NCI-H1694 (cell line): ENCODE measurements around the gene VAV2.

Experiments
- DNase-seq: peaks from one replicate; lab custom pipeline; 2025; lab: John Stamatoyannopoulos, UW

Gene VAV2

DNA sequence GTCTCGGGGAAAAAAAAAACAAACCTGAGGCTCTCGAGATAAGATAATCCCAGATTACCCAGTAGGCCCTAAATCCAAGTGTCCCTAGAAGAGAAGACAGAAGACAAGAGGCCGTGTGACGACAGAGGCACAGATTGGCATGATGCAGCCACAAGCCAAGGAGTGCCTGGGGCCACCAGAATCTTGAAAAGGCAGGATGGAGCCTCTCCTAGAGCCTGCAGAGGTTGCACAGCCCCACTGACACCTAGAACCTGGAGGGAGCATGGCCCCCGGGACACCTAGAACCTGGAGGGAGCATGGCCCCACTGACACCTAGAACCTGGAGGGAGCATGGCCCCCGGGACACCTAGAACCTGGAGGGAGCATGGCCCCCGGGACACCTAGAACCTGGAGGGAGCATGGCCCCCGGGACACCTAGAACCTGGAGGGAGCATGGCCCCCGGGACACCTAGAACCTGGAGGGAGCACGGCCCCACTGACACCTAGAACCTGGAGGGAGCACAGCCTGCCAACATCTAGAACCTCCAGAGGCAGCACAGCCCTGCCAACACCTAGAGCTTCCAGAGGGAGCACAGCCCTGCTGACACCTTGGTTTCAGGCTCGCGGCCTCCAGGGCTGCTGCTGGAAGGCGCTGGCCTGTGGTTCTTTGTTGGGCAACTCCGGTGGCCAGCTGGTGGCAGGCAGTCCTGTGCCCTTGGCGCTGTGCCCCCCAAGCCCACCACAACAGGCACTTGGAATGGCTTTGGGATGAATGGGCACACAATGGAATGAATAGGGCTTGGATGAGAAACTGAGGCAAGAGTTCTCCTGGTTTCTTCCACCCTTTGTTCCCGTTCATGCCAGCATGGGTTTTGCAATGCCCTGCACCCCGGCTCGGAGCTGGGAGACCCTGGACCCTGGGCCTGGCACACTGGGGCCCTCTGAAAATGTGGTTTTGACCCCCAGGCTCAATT is 39.2 kb downstream of the VAV2 start:
- no peak for DNase-seq

DNA sequence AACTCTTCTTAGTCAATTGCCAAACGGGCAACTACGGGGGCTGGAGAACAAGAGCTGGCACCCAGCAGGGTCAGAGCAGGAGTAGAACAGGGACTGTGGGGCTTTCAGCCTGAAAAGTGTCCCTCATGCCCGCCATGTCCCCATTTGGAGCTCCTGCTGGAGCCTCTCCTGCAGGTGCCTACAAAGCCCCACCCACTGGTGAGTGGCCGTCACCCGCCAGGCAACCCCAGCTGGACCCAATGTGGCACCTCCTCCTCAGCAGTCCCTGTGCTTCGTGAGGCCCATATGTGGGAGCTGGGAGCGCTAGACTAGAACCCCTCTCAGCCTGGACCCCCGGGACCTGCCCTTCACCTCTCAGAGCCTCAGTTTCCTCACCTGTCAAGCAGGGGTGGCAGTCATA is 40.9 kb downstream of the VAV2 start:
- DNase-seq: no peak

DNA sequence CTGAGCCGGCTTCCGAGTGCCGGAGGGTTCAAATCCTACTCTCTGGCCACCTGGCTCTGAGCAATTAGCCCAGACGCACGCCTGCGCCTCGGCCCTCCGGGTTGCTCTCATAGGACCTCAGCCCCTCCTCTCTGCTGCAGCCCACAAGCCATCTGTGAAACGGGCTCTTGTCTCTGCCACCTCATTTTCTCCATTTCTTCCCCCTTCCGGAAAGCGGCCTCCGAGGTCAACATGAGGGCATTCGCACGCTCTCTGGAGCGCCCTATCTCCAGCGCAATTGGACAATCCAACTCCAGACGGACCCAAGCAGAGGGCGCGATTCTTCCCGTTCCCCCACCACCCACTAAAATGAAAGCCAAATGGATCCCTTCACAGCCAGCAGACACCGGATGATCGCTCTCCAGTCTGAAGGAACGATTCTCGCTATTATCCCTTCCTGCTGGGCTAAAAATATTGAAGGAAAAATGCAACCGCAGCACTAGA is 41.5 kb downstream of the VAV2 start:
- DNase-seq: no peak

DNA sequence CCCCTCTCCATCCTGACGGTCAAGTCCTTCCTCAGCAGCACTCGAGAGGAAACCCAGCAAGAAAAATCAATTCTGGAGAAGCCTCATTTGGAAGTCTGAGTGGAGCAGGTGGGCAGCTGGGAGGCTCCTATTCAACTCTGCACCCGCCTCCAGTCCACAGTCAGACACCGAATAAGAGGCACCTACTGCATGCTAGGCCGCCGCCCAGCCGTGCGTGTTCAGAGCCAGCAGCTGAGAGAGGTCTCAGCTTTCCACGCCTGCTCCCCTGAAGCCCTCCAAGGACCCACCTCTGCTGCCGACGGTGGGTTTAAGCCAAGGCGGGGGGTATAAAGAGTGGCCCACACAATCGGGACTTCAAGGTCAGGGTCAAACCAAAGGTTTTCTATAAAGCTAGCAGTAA is 41.9 kb downstream of the VAV2 start:
- DNase-seq: no peak

DNA sequence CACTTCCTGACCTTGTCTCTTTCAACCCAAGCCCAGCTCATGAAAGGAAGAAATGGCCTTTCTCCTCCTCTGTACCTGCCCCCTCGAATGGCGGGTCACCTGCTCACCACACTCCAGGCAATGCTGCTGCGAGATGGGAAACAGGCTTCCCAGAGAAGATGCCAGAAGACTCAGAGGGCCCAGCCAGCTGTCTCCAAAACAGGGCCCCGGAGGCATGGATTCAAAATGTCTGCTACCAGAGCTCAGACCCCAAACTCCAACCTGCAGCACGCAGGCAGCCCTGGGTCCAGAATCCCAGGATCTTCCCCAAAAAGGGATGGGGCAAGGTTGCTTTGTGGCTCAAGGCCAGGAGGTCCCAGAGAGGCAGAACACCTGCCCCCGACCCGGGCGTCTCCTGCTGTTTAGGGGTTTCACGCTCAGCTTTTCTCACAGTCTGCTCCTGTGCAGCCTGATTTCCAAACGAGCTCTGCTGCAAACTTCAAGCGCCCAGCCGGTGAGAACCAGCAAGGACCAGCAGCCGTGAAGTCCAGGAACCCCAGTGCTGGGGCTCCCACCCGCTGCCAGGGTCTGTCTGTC is 42.5 kb downstream of the VAV2 start:
- no peak for DNase-seq

DNA sequence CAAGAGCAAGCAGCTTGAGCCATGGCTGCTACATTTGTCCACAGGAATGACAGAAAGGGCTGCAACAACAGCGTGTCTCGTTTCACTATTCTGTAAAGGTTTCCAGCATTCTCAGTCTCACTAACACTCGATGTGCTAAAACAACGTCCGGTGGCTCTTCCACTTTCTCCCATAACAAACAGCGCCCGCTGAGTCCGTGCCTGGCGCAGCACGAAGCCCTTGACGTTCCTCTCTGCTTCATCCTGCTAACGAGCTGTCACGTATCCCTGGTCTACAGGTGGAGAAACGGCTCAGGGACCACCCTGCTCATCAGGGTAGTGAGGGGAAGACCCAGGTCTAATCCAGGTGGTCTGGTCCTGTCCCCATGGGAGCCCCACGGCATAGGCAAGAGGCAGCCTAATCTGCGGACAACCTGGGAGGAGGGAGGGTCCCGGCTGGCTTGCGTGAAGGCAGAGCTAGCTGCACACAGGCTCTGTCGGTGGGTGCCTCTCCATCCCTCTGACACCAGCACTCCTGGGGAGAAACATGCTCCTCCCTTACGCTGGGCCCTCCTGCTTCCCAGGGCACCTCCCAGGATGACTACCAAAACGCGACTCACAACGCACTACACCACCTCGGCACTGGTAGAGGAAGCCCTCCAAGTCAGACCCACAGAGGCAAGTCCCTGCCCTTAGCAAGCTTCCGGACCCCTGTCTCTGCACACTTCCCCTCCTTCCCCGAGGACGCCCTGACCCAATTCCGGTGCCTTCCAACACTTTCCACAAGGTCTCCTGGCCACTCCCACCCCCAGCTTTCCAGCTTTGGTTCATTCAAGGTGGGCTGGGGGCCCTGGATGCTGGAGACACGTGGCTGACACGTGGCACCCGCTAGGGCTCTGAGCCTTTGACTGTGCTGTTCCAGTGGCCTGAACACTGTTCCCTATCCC is 43.3 kb downstream of the VAV2 start:
- DNase-seq: no peak

DNA sequence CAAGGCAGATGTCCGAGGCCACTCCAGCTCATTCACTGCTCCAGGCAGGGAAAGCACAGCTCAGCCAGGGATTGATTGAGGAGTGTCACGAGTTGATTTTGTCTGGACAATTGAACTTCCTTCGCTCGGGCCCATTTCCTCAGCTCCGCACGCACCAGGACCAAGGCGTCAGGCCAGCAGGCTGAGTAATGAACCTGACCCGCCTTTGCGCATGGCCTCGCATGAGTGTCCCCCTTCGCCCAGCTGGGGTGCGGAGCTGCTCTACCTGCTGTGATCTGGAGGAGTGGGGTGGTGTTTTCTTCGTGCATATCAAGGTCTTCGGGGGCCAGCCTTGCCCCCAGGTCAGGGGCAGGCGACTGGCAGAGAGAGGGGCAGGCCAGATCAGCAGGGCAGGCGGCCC is 44.0 kb downstream of the VAV2 start:
- no peak for DNase-seq

DNA sequence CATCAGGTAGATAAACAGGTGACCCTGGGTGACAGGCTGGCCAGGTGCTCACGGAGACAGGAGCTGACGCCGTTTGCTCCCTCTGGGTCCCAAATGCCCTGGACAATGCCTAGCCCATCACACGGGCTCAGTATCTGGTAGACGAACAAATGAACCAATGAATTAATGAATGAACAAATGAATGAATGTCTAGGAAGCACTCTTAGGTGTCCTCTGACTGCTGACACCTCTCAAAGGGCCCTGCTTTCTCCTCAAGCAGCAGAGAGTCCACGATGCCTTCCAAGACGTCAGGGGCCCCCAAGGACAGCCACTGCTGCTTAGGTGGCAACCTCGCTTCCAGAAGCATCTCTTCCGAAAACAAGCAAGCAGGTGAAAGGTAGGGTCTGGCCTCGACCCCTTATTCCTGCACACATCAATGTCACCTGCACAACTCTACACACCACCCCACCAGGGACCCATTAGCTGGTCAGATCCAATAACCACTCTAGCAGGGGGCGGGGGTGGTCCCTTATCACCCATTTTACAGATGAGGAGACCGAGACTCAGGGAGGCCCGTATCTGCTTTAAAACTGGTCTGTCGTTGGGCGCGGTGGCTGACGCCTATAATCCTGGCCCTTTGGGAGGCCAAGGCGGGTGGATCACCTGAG is 45.2 kb downstream of the VAV2 start:
- DNase-seq: no peak

DNA sequence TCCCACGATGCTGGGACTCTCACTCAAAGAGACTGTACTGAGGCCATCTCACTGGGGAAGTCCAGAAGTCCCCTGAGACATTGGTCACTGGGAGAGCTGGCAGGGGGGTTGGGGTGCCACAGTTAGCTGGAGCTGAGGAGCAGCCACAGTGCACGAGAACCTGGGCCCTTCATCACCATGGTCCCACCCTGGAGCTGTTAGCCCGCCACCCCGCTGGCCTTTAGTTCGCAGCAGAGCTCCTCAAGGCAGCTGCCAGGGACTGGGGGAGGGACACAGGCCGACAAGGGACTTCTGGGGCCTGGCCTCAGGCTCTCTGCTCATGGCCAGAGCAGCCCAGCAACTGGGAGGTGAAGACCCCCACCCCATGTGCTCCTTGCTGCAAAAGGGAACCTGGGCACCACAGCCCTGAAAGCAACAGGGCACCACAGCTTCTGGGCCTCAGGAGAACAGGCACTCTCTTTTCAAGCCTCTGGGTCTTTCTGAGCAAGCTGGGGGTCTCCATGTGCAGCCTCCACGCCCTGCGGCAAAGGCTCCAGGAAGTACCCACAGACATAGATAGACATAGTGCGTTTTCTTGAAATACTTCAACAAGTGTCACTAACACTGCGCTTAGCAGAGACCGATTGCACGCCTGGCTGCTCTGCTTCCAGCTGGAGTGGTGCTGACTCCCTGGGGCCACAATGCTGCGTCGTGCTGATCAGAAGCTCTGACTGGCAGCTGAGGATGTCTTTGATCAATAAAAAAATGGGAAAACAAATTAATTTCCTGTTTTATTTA is 46.0 kb downstream of the VAV2 start:
- no peak for DNase-seq

DNA sequence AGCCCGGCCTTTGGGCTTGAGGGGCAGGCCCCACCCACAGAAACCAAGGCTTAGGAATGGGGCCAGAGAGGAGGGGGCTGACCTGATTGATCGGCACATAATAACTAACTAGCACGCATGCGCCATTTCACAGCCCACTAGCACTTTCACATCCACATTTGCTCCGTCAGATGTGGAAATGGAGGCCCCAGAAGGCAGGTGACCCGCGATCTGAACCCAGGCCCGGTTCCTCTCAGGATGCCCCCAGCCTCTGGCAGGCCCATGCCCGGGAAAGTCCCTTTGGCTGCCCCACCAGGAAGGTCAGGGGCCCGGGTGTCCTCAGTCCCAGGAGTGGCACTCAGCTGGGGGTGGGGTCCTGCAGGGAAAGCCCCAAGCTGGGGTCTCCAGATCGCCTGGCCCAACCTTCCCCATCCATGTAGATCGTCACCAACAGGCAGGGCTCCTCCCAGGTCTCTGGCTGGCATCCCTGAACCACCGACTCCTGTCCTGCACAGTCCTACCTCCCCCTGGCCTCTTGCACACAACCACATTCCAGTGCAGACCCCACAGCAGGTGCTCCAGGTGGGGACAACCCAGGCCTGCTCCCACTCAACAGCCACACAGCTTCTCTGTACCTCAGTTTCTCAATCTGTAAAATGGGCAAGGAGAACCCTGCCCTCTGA is 46.7 kb downstream of the VAV2 start:
- no peak for DNase-seq

DNA sequence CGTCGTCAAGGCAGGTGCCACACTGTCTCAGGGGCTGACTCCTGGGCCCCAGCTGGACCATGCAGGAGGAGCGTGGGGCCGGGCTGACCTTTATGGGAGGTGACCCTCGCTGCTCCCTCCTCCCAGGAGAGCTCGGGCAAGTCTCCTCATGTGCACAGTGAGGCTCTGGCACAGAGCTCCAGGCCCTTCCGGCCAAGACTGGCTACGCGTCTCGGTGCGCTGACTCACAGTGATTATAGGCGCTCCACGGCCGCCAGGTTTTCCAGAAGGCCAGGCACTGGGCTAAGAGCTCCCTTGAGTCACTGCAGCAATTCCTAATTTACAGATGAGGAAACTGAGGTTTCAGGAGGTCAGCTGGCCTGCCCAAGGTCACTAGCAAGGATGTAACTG is 47.4 kb downstream of the VAV2 start:
- DNase-seq: no peak

DNA sequence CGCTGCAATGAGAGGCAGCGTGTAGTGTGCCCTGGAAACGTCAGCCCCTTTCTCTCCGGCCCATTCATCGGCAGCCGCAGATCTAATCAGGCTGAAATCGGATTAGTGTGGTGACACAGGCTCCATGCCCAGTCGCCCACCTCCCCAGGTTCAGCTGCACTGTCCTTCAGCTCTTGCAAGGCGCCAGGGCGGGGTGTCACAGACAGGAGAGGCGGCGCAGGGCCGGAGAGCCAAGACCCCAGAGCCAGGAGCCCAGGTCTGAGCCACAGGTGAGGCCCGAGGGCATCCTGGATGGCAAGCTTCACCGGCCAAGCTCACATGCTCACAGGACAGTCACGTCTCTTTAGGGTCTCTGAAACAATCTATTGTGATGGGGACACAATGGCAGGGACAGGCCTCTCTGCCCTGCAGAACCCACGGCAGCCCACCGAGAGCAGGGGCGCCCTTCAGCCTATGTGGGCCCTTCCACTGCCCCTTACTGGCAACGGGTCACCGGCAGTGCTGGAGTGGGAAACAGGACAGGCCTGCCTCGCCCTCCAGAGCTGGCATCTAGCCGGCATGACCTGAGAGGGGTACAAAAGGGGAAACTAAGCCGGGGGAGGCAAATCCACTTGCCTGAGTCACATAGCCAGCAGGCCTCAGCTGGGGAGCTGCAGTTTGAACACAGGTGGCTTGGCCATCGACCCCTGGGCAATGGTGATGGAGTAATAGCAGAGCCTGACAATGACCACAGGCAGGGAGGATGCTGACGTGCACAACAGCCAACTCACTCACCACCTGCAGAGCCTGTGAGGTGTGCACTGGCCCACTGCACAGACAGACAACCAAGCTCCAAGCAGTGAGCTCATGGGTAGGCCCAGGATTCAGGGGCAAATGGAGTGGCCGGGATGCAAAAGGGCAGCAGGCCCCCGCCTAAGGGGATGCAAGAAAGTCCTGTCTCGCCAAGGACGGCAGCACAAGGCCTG is 48.1 kb downstream of the VAV2 start:
- DNase-seq: no peak

DNA sequence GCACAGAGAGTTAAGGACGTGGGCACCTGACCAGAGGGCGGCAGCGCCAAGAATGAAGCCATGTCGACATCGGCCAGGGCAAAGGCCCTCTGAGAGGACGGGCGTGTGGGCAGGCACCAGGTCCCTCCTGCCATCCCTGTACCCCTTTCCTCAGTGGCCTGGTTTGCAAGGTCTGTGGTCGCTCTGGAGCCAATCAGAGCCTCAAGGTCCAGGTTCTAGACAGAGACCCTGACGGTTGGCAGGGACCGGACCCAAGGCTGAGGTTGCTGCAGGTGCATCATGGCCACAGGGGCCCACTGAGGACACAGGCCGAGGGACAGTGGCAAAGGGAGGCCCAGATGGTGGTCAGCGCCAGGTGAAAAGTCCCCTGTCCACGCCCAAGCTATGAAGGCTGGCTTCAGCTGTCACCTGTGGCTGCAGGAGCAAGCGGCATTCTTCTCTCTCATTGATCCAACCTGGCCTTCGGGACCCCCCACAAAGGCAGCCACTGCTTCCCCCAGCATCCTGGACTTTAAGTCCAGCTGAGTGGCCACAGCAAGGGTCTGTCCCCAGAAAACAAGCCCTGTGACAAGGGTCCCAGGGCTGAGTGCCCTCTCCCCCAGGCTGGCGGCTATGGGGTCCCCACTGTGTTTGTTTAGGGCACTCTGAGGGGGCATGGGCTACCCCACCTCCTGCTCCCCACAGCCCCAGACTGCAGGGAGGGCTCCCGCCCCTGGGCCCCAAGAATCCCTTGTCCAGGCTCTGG is 48.9 kb downstream of the VAV2 start:
- no peak for DNase-seq

DNA sequence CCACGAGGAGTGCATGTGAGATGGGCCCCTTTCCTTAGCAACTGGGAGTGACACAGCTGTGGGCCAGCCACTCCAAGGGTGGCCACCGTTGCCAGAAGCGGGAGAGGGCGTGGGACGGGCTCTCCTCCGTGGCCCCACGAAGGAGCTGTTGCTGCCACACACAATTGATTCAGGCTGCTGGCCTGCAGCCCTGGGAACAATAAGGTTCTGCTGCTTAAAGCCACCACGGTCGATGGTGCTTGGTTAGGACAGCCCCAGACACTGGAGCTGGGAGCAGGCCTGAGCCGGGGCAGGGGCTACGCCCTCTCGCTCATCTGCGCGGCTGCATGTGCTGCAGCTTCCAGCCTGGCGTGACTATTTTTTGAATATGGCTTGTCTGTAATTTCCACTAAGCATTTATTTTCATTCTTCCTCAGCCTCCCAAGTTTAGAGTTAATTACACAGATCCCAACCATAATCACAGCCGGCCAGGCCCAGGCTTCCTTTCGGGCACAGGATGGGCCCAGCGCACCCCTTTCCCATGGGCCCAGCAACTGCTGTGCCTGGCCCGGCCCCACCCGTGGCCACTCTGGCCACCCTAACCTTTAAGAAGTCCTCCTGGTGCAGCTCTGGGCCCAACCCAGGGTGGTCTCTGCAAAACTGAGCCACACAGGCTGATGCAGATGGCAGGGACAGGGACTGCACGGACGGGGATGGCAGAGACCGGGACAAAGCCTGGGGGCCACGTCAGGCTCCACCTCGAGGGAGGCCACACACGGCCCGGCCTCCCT is 49.7 kb downstream of the VAV2 start:
- no peak for DNase-seq

DNA sequence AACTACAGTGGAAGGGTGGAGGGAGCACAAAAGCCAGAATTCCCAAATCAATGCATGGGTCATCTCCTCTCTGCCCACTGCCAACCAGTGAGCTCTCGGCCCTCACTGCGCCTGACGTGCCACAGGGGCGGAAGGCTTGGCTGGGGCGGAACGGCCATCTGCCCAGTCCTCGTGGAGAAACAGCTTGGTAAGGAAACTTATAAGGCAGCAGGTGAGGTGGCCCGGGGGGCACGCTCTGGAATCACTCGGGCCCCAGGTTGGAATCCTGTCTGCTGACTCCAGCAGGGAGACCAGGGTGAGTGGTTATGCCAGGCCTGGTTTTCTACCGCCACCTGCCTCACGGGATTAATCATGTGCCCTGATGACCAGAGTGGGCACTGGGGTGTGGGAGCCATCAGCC is 52.3 kb downstream of the VAV2 start:
- DNase-seq: no peak

DNA sequence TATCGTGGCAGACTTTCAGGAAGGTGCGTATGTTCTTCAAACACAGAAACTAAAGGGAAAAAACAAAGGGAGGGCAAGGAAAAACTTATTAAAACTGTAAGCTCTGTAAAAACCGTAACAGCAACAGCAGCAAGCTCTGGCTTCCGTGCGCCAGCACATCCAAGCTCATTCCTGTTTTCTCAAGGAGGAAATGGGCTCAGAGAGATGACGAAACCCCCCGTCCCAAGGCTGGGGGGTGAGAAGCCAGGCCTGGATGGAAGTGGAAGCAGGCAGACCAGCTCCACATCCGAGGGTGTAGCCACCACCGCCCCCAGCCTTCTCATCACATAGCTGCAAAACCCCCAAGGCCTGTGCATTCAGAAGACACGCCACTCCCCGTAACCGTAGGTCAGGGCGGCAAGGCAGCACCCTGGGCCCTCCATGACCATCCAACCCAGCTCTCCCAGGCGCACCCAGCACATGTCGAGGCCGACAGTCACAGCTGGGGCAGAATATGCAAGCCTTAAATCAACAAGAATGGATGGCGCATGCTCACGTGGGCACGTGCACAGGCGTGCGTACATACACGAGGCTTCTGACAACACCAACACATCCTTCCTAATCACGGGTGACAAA is 52.8 kb downstream of the VAV2 start:
- no peak for DNase-seq

DNA sequence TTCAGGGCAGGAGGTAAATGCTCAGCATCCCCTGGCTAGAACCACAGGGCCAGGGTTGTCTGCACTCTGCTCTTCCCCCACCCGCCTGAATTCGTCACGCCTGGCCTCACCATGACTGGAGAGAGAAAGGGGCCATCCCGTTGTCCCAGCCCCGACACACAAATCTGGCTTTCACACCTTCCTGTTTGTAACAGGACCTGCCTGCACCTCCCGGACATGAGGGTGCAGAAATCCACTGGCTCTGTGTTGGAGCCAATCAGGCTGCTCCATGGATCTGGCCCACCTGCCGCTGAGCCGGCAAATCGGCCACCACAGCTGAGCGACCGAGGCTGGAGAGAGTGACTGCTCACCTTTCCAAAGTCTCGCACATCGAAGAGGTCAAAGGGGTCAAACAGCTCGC is 53.4 kb downstream of the VAV2 start:
- DNase-seq: no peak
